GM12878 (cell line): ENCODE data around the gene PINLYP. TPM values are rescaled to one million over a fixed set of nuclear protein-coding genes. Genes with fewer than 3 reads are reported as not detected.

Experiments used
- ATAC-seq: fragments of 200-7000 bp; cut with Tn5 transposase; 3 replicates; pipeline ENCODE4 v1.9.1; 2020; ENCODE audit warnings: mild to moderate bottlenecking, moderate library complexity
- BruUV-seq: library from RNA; stranded (reverse); fragments of 400-500 nt; replicated peaks from 2 replicates; lab custom pipeline; 2021; lab: Mats Ljungman, UMichigan
- CTCF ChIA-PET: fragments of 300-600 bp; sonication (Branson Sonifier 250); formaldehyde crosslinking; extraction: SDS; loops from one replicate; lab custom pipeline; 2021; ENCODE audit warnings: inconsistent platforms; lab: Yijun Ruan, JAX
- POLR2A ChIA-PET: fragments of 350-600 bp; formaldehyde crosslinking; extraction: SDS; loops from one replicate; lab custom pipeline; 2021; ENCODE audit warnings: inconsistent platforms; lab: Charles Lee
- RAD21 ChIA-PET: fragments of 300-600 bp; sonication (Branson Sonifier 250); formaldehyde crosslinking; loops from one replicate; lab custom pipeline; 2023; ENCODE audit warnings: antibody characterized with exemption; ENCODE audit not compliant: unreplicated experiment; lab: Charles Lee
- SMC1A ChIA-PET: fragments of 300-600 bp; sonication (Branson Sonifier 250); formaldehyde crosslinking; loops from one replicate; lab custom pipeline; 2023; ENCODE audit not compliant: unreplicated experiment, uncharacterized antibody; lab: Charles Lee
- DNase-seq: peaks from one replicate; pipeline ENCODE4 v3.0.0-alpha.2; 2011; ENCODE audit warnings: low read depth, low spot score
- FAIRE-seq: peaks from 3 replicates; lab custom pipeline; 2011; peaks lifted over from hg19 to GRCh38; lab: Jason Lieb, UNC
- H2AFZ ChIP-seq: 2 replicates; pipeline ENCODE4 v1.6.0; 2011; ENCODE audit warnings: low read depth, low read length, control low read depth; ENCODE audit not compliant: control insufficient read depth
- H3K27ac ChIP-seq: 2 replicates; pipeline ENCODE4 v1.5.1; 2011; ENCODE audit warnings: control low read depth; ENCODE audit not compliant: control insufficient read depth, insufficient read depth
- H3K27me3 ChIP-seq, 2 experiments: replicated peaks in 1 of 2; 2 replicates each; pipeline versions ENCODE4 v1.6.0 to v1.6.1; 2011; ENCODE audit warnings: low read length in 1 of 2; ENCODE audit not compliant: control insufficient read depth in 2 of 2, insufficient read depth in 2 of 2
- H3K36me3 ChIP-seq, 2 experiments: 2 replicates each; pipeline ENCODE4 v1.5.1; 2011; ENCODE audit warnings: low read length in 1 of 2; ENCODE audit not compliant: control insufficient read depth in 2 of 2, insufficient read depth in 2 of 2
- H3K4me1 ChIP-seq: 2 replicates; pipeline ENCODE4 v1.6.1; 2011; ENCODE audit warnings: mild to moderate bottlenecking, low read length, moderate library complexity, mixed read lengths; ENCODE audit not compliant: control insufficient read depth, insufficient read depth
- H3K4me2 ChIP-seq: 2 replicates; pipeline ENCODE4 v1.6.0; 2011; ENCODE audit warnings: control low read depth; ENCODE audit not compliant: control insufficient read depth, insufficient read depth
- H3K4me3 ChIP-seq: fragments of 200-600 bp; sonication (generic); 2 replicates; pipeline ENCODE4 v1.5.1; 2016
- H3K79me2 ChIP-seq: 2 replicates; pipeline ENCODE4 v1.6.0; 2011; ENCODE audit warnings: low read length; ENCODE audit not compliant: control insufficient read depth, insufficient read depth
- H3K9ac ChIP-seq: 2 replicates; pipeline ENCODE4 v1.8.0; 2011; ENCODE audit warnings: low read length, control low read depth, mixed read lengths; ENCODE audit not compliant: control insufficient read depth, insufficient read depth
- H3K9me3 ChIP-seq: replicated peaks from 3 replicates; pipeline ENCODE4 v1.5.1; 2011; ENCODE audit warnings: mild to moderate bottlenecking, low read length; ENCODE audit not compliant: control insufficient read depth, insufficient read depth
- H4K20me1 ChIP-seq: 2 replicates; pipeline ENCODE4 v1.6.0; 2011; ENCODE audit not compliant: control insufficient read depth, insufficient read depth
- BACH1 ChIP-seq: fragments of 450-650 bp; IDR thresholded peaks from 2 replicates; pipeline ENCODE4 v1.6.1; 2017; ENCODE audit warnings: mild to moderate bottlenecking, borderline replicate concordance
- BCL11A ChIP-seq: IDR thresholded peaks from 2 replicates; pipeline ENCODE4 v1.6.1; 2011; ENCODE audit warnings: low read depth, low read length
- BMI1 ChIP-seq: fragments of 450-650 bp; IDR thresholded peaks from 2 replicates; pipeline ENCODE4 v1.6.1; 2016; ENCODE audit warnings: mild to moderate bottlenecking, moderate library complexity, borderline replicate concordance
- CEBPB ChIP-seq, 2 experiments: fragments of 150-350 bp in 1 of 2; IDR thresholded peaks; 2 replicates each; pipeline ENCODE4 v1.6.1; 2012 to 2014; ENCODE audit warnings: low read depth in 2 of 2, low read length in 2 of 2, borderline replicate concordance in 1 of 2, inconsistent platforms in 1 of 2
- CHD1 ChIP-seq: IDR thresholded peaks from 2 replicates; pipeline ENCODE4 v1.6.1; 2012; ENCODE audit warnings: low read depth, low read length, improper control_type of control experiment
- DPF2 ChIP-seq: fragments of 450-650 bp; IDR thresholded peaks from 2 replicates; pipeline ENCODE4 v1.6.1; 2017; ENCODE audit warnings: mild to moderate bottlenecking
- JUNB ChIP-seq: IDR thresholded peaks from 2 replicates; pipeline ENCODE4 v1.6.1; 2016; ENCODE audit warnings: antibody characterized with exemption, mild to moderate bottlenecking
- MEF2B ChIP-seq: fragments of 450-650 bp; IDR thresholded peaks from 2 replicates; pipeline ENCODE4 v1.6.1; 2018; ENCODE audit warnings: mild to moderate bottlenecking, moderate library complexity; ENCODE audit not compliant: partially characterized antibody, poor library complexity, severe bottlenecking
- NFYA ChIP-seq: IDR thresholded peaks from 2 replicates; pipeline ENCODE4 v1.6.1; 2011; ENCODE audit warnings: low read depth, mild to moderate bottlenecking, low read length, improper control_type of control experiment, borderline replicate concordance
- SPI1 ChIP-seq: IDR thresholded peaks from 2 replicates; pipeline ENCODE4 v1.6.1; 2011; ENCODE audit warnings: low read depth, mild to moderate bottlenecking, low read length, moderate library complexity, borderline replicate concordance; ENCODE audit not compliant: insufficient read depth
- STAT3 ChIP-seq: IDR thresholded peaks from 2 replicates; pipeline ENCODE4 v1.6.1; 2011; ENCODE audit warnings: low read depth, low read length, improper control_type of control experiment
- YY1 ChIP-seq: IDR thresholded peaks from 2 replicates; pipeline ENCODE4 v1.6.1; 2011; ENCODE audit warnings: low read depth, mild to moderate bottlenecking, low read length
- ZBTB11 ChIP-seq: fragments of 450-650 bp; formaldehyde crosslinking; IDR thresholded peaks from 2 replicates; pipeline ENCODE4 v1.5.0; 2022; ENCODE audit warnings: mild to moderate bottlenecking, missing genetic modification characterization
- ZNF384 ChIP-seq: IDR thresholded peaks from 2 replicates; pipeline ENCODE4 v1.6.1; 2012; ENCODE audit warnings: low read depth, mild to moderate bottlenecking, low read length, improper control_type of control experiment, borderline replicate concordance
- ZSCAN29 ChIP-seq: fragments of 450-650 bp; IDR thresholded peaks from 2 replicates; pipeline ENCODE4 v1.6.1; 2017; ENCODE audit warnings: mild to moderate bottlenecking, moderate library complexity
- WGBS: methylation state at CpG from one replicate; pipeline ENCODE4 v1.1.6; 2016; ENCODE audit warnings: low lambda C conversion rate; ENCODE audit not compliant: insufficient replicate concordance, insufficient coverage; ENCODE audit errors: missing lambda C conversion rate; 5-methylcytosine and 5-hydroxymethylcytosine counted together
- in situ Hi-C: fragments of 300-500 bp; cut with MboI; formaldehyde crosslinking; loops from 9 replicates; pipeline ENCODE4 v1.14.3; 2018; ENCODE audit warnings: mixed read lengths
- intact Hi-C: fragments of 100-400 bp; cut with micrococcal nuclease; formaldehyde crosslinking; loops from one replicate; pipeline ENCODE4 v1.14.2; 2022; ENCODE audit not compliant: unreplicated experiment
- polyA plus RNA-seq, 11 experiments: library from polyadenylated mRNA; depleted of rRNA in 4 of 11; unstranded in 6 of 11; stranded (reverse) in 5 of 11; fragments of >200 nt; fragmentation: Nextera tagmentation in 4 of 11; fragmentation: Illumina TruSeq in 1 of 11; extraction: Ambion mirVana in 4 of 11; extraction: Trizol in 1 of 11; gene quantifications; 1 replicate in 1 of 11; 2 replicates in 10 of 11; pipeline versions ENCODE4 v1.2.1 to v1.2.3, GENCODE V29; 2011 to 2016; ENCODE audit warnings: inconsistent platforms in 2 of 11, missing spikeins in 2 of 11, low read depth in 1 of 11
- total RNA-seq, 4 experiments: library from RNA; depleted of rRNA in 3 of 4; stranded (reverse); fragments of >200 nt in 3 of 4; fragmentation: Illumina TruSeq in 1 of 4; extraction: Trizol in 1 of 4; gene quantifications; 2 replicates each; pipeline versions ENCODE4 v1.2.1 to v1.2.3, GENCODE V29; 2013 to 2021
- TF ChIP-seq, protein P1 (sequence below): fragments of 450-650 bp; IDR thresholded peaks from 2 replicates; pipeline ENCODE4 v1.6.1; 2017; ENCODE audit warnings: mild to moderate bottlenecking, moderate library complexity

The PINLYP gene
- total and polyA plus RNA-seq, 10 of the 15 experiments (the other 5 are each of a cell fraction or from before 2014, with no cell fraction given) = 1.0 to 26.9 (median 11.4) TPM

DNA sequence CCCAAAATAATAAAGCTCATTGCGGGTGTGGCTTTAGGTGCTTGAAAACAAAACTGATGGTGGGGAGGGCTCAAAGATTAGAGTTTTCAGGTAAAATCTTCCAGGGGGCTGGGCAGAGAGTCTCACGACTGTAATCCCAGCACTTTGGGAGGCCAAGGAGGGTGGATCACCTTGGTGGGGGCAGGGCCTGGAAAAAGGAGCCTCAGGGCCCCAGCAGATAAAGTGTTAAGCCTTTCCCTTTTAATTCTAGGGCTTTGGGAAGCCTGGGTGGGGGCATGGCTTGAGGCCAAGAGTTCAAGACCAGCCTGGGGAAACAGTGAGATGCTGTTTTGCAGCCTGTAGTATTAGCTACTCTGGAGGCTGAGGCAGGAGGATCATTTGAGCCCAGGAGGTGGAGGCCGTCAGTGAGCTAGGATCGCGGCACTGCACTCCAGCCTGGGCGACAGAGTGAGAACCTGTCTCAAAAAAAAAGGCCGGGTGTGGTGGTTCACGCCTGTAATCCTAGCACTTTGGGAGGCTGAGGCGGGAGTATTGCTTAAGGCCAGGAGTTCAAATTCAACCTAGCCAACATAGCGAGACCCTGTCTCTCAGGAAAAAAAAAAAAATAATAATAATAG is 18.6 kb downstream of the PINLYP start:
- ChIA-PET RAD21 (interaction anchor here (0.7 to 4.8 kb wide), 21 partner anchors 10 to 215 kb away, joined by 3 to 92 read pairs (median 9); partner anchors contain the start of genes ETHE1, PINLYP, XRCC1 and ZNF575), POLR2A (interaction anchor here (0.5 to 3.7 kb wide), 7 partner anchors 10 to 162 kb away, joined by 3 to 22 read pairs (median 3); partner anchors contain the start of genes PINLYP, XRCC1 and ZNF575), SMC1A (interaction anchor here (0.5 to 5.4 kb wide), 23 partner anchors 11 to 449 kb away, joined by 3 to 59 read pairs (median 5); partner anchors contain the start of genes PHLDB3, PINLYP, XRCC1 and ZNF575), CTCF (interaction anchor here (0.5 to 6.6 kb wide), 36 partner anchors 8 to 618 kb away, joined by 3 to 169 read pairs (median 5); partner anchors contain the start of genes ETHE1, PINLYP, SMG9 and XRCC1)
- Histone ChIP-seq H3K79me2 (peaks cover 37% of the 10 kb centered on the region), H3K9me3 (no peaks in the 10 kb centered on the region), H3K4me2 (no peak overlapping the region; the same call in 1 of the 2 replicates), H3K36me3 (peaks cover 5 to 11% of the 10 kb centered on the region in 2 experiments; a peak in 3 of 4 replicates), H3K27me3 (no peaks in the 10 kb centered on the region), H3K4me1 (peaks cover 7% of the 10 kb centered on the region; the same call in 1 of the 2 replicates), H3K9ac (peak overlapping the region; percentile 91), H3K4me3 (peak overlapping the region; percentile 32; the same call in 1 of the 2 replicates), H2AFZ (no peak overlapping the region), H3K27ac (no peak overlapping the region), H4K20me1 (no peaks in the 10 kb centered on the region)
- FAIRE-seq = no peak
- DNase-seq = no peak
- ATAC-seq = no peak
- 82% methylated on average over 10 of the region's 10 CpGs for WGBS
- intact Hi-C loops = loop anchor here (1.0 to 2.0 kb wide), 3 partner anchors 39 to 187 kb away; partner anchors contain the start of gene KCNN4
- no TSS peak for BruUV-seq
- in situ Hi-C loops = no loop called here
- TF ChIP-seq ZBTB11 (CRISPR knock-in tag) = no peak
- no peak for TF ChIP-seq MEF2B
- no peak for TF ChIP-seq ZSCAN29
- no peak for TF ChIP-seq ZNF384
- no peak for TF ChIP-seq BACH1
- no peak for TF ChIP-seq CEBPB (IDR thresholded peaks at IDR 0.05; ENCODE audit: borderline replicate concordance in 1 of 2, low read depth in 2 of 2, low read length in 2 of 2)
- TF ChIP-seq, protein P1, sequence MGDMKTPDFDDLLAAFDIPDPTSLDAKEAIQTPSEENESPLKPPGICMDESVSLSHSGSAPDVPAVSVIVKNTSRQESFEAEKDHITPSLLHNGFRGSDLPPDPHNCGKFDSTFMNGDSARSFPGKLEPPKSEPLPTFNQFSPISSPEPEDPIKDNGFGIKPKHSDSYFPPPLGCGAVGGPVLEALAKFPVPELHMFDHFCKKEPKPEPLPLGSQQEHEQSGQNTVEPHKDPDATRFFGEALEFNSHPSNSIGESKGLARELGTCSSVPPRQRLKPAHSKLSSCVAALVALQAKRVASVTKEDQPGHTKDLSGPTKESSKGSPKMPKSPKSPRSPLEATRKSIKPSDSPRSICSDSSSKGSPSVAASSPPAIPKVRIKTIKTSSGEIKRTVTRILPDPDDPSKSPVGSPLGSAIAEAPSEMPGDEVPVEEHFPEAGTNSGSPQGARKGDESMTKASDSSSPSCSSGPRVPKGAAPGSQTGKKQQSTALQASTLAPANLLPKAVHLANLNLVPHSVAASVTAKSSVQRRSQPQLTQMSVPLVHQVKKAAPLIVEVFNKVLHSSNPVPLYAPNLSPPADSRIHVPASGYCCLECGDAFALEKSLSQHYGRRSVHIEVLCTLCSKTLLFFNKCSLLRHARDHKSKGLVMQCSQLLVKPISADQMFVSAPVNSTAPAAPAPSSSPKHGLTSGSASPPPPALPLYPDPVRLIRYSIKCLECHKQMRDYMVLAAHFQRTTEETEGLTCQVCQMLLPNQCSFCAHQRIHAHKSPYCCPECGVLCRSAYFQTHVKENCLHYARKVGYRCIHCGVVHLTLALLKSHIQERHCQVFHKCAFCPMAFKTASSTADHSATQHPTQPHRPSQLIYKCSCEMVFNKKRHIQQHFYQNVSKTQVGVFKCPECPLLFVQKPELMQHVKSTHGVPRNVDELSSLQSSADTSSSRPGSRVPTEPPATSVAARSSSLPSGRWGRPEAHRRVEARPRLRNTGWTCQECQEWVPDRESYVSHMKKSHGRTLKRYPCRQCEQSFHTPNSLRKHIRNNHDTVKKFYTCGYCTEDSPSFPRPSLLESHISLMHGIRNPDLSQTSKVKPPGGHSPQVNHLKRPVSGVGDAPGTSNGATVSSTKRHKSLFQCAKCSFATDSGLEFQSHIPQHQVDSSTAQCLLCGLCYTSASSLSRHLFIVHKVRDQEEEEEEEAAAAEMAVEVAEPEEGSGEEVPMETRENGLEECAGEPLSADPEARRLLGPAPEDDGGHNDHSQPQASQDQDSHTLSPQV = no peak
- no peak for TF ChIP-seq STAT3
- TF ChIP-seq DPF2 = no peak
- TF ChIP-seq BCL11A = no peak
- no peak for TF ChIP-seq NFYA
- no peak for TF ChIP-seq JUNB
- TF ChIP-seq YY1 = no peak
- no peak for TF ChIP-seq CHD1
- no peak for TF ChIP-seq SPI1
- no peak for TF ChIP-seq BMI1
